ENCODE measurements around the gene FPGS. TPM values are rescaled to one million over a fixed set of nuclear protein-coding genes. Genes with fewer than 3 reads are reported as not detected.
A peak's percentile ranks its signal among the peaks of the same experiment; 100 is the strongest.

Gene FPGS
- total RNA-seq, 2 experiments from 2014 or later, result 71.9 to 80.4 TPM

- ChIA-PET CTCF (interaction anchor here (0.5 to 1.1 kb wide), 3 partner anchors 23 to 82 kb away, joined by 3 to 4 read pairs (median 3); partner anchors contain the start of gene TOR2A), POLR2A (no interaction called here)
- DNase-seq (no peak), ATAC-seq (no peak)
- Mint-ChIP-seq H3K9me3 (ENCODE audit: low read depth) (no peaks in the 10 kb centered on the region), H3K4me1 (peaks cover 29% of the 10 kb centered on the region), H3K36me3 (ENCODE audit: low read depth) (peaks cover 22% of the 10 kb centered on the region), H3K4me3 (no peak overlapping the region), H3K27ac (no peak overlapping the region), H3K27me3 (no peaks in the 10 kb centered on the region)
- intact Hi-C loops (cut with DNase I, micrococcal nuclease), result no loop called here
These were observed 40.5 kb upstream of the FPGS start for GRCh38 chr9:127762111-127762676.

GRCh38 chr9:127763918-127764384 is 38.7 kb upstream of the FPGS start:
- POLR2A ChIA-PET, result interaction anchor here (1.1 kb wide), 1 partner anchor 77 kb away, joined by 3 read pairs; no protein-coding TSS in a partner anchor
- ATAC-seq (peak; percentile 57), DNase-seq (peak; percentile 69)
- intact Hi-C loops (cut with DNase I, micrococcal nuclease), result loop anchor here in 1 of 2 experiments (1.0 kb wide), 1 partner anchor 21 kb away; no protein-coding TSS in a partner anchor
- Mint-ChIP-seq H3K9me3 (ENCODE audit: low read depth) (no peaks in the 10 kb centered on the region), H3K4me3 (no peak overlapping the region), H3K27me3 (no peaks in the 10 kb centered on the region), H3K36me3 (ENCODE audit: low read depth) (peaks cover 26% of the 10 kb centered on the region), H3K4me1 (peaks cover 42% of the 10 kb centered on the region), H3K27ac (no peak overlapping the region)
- CTCF ChIA-PET, result interaction anchor here (0.6 to 1.3 kb wide), 11 partner anchors 9 to 159 kb away, joined by 3 to 6 read pairs (median 4); partner anchors contain the start of genes CDK9 and TOR2A

GRCh38 chr9:127765418-127765817 is 37.3 kb upstream of the FPGS start:
- ATAC-seq (no peak), DNase-seq (no peak)
- Mint-ChIP-seq H3K9me3 (ENCODE audit: low read depth) (no peaks in the 10 kb centered on the region), H3K4me1 (peaks cover 55% of the 10 kb centered on the region), H3K36me3 (ENCODE audit: low read depth) (peaks cover 29% of the 10 kb centered on the region), H3K27ac (no peak overlapping the region), H3K4me3 (no peak overlapping the region), H3K27me3 (no peaks in the 10 kb centered on the region)
- ChIA-PET CTCF (interaction anchor here (0.6 to 1.4 kb wide), 5 partner anchors 9 to 104 kb away, joined by 3 to 5 read pairs (median 3); no protein-coding TSS in a partner anchor), POLR2A (no interaction called here)
- intact Hi-C loops (cut with DNase I, micrococcal nuclease), result no loop called here

GRCh38 chr9:127767410-127767809 is 35.3 kb upstream of the FPGS start:
- POLR2A ChIA-PET, result interaction anchor here (1.1 kb wide), 1 partner anchor 12 kb away, joined by 4 read pairs; no protein-coding TSS in a partner anchor
- CTCF ChIA-PET, result interaction anchor here (0.6 to 1.8 kb wide), 7 partner anchors 9 to 1844 kb away, joined by 3 to 8 read pairs (median 3); partner anchors contain the start of genes SH2D3C and TOR2A
- intact Hi-C loops (cut with DNase I, micrococcal nuclease), result no loop called here
- Mint-ChIP-seq H3K27me3 (no peaks in the 10 kb centered on the region), H3K4me3 (no peak overlapping the region), H3K9me3 (ENCODE audit: low read depth) (no peaks in the 10 kb centered on the region), H3K27ac (peak overlapping the region; percentile 74), H3K4me1 (peaks cover 71% of the 10 kb centered on the region), H3K36me3 (ENCODE audit: low read depth) (peaks cover 32% of the 10 kb centered on the region)
- ATAC-seq (no peak), DNase-seq (no peak)

GRCh38 chr9:127767909-127768331 is 34.8 kb upstream of the FPGS start:
- Mint-ChIP-seq H3K4me1 (peaks cover 71% of the 10 kb centered on the region), H3K27ac (peak overlapping the region; percentile 74), H3K36me3 (ENCODE audit: low read depth) (peaks cover 28% of the 10 kb centered on the region)

GRCh38 chr9:127768698-127769097 is 34.0 kb upstream of the FPGS start:
- Mint-ChIP-seq H3K27me3 (no peaks in the 10 kb centered on the region), H3K4me3 (no peak overlapping the region), H3K36me3 (ENCODE audit: low read depth) (peaks cover 31% of the 10 kb centered on the region), H3K4me1 (peaks cover 67% of the 10 kb centered on the region), H3K27ac (peak overlapping the region; percentile 32), H3K9me3 (ENCODE audit: low read depth) (no peaks in the 10 kb centered on the region)
- intact Hi-C loops (cut with DNase I, micrococcal nuclease), result no loop called here
- ChIA-PET POLR2A (no interaction called here), CTCF (interaction anchor here (1.9 kb wide), 1 partner anchor 101 kb away, joined by 6 read pairs; no protein-coding TSS in a partner anchor)
- no peak for DNase-seq
- ATAC-seq, result no peak

More at GRCh38 chr9:127767909-127768331, 34.8 kb upstream of the FPGS start:
- no peaks in the 10 kb centered on the region for H3K9me3 Mint-ChIP-seq (ENCODE audit: low read depth)
- ChIA-PET CTCF (interaction anchor here (0.8 to 1.8 kb wide), 4 partner anchors 11 to 102 kb away, joined by 3 to 8 read pairs (median 3); partner anchors contain the start of genes SH2D3C and TOR2A), POLR2A (no interaction called here)
- ATAC-seq (no peak), DNase-seq (no peak)
- intact Hi-C loops (cut with DNase I, micrococcal nuclease), result no loop called here
- no peak overlapping the region for H3K4me3 Mint-ChIP-seq
- no peaks in the 10 kb centered on the region for H3K27me3 Mint-ChIP-seq

GRCh38 chr9:127769101-127769500 is 33.6 kb upstream of the FPGS start:
- ChIA-PET CTCF (interaction anchor here (0.8 to 1.9 kb wide), 4 partner anchors 11 to 142 kb away, joined by 3 to 6 read pairs (median 4); partner anchors contain the start of gene TOR2A), POLR2A (no interaction called here)
- intact Hi-C loops (cut with DNase I, micrococcal nuclease), result no loop called here
- H3K27ac Mint-ChIP-seq, result peak overlapping the region; percentile 32
- no peaks in the 10 kb centered on the region for H3K9me3 Mint-ChIP-seq (ENCODE audit: low read depth)
- no peaks in the 10 kb centered on the region for H3K27me3 Mint-ChIP-seq
- H3K4me1 Mint-ChIP-seq, result peaks cover 63% of the 10 kb centered on the region
- no peak overlapping the region for H3K4me3 Mint-ChIP-seq
- H3K36me3 Mint-ChIP-seq (ENCODE audit: low read depth), result peaks cover 35% of the 10 kb centered on the region
- DNase-seq (no peak), ATAC-seq (no peak)

GRCh38 chr9:127769929-127770582 is 32.6 kb upstream of the FPGS start:
- Mint-ChIP-seq H3K36me3 (ENCODE audit: low read depth) (peaks cover 38% of the 10 kb centered on the region), H3K27ac (peak overlapping the region; percentile 80), H3K4me3 (peak overlapping the region; percentile 80), H3K27me3 (no peaks in the 10 kb centered on the region), H3K9me3 (ENCODE audit: low read depth) (no peaks in the 10 kb centered on the region), H3K4me1 (peaks cover 62% of the 10 kb centered on the region)
- ATAC-seq, result no peak
- intact Hi-C loops (cut with DNase I, micrococcal nuclease), result loop anchor here (5.0 to 10.0 kb wide), 2 partner anchors 545 to 908 kb away; partner anchors contain the start of gene ZBTB34 (in 1 of the 2)
- ChIA-PET POLR2A (no interaction called here), CTCF (interaction anchor here (0.6 to 2.9 kb wide), 7 partner anchors 10 to 235 kb away, joined by 3 to 16 read pairs (median 4); partner anchors contain the start of gene TOR2A)
- DNase-seq, result no peak

GRCh38 chr9:127770583-127770904 is 32.1 kb upstream of the FPGS start:
- peaks cover 36% of the 10 kb centered on the region for H3K36me3 Mint-ChIP-seq (ENCODE audit: low read depth)
- ChIA-PET CTCF (interaction anchor here (0.8 to 2.9 kb wide), 6 partner anchors 10 to 145 kb away, joined by 3 to 16 read pairs (median 4); partner anchors contain the start of genes CDK9 and TOR2A), POLR2A (interaction anchor here (0.6 to 1.4 kb wide), 5 partner anchors 15 to 311 kb away, joined by 3 to 15 read pairs (median 5); partner anchors contain the start of genes CDK9, FPGS and TOR2A)

GRCh38 chr9:127770905-127771569 is 31.6 kb upstream of the FPGS start:
- Mint-ChIP-seq H3K4me1 (peaks cover 59% of the 10 kb centered on the region), H3K27me3 (no peaks in the 10 kb centered on the region), H3K9me3 (ENCODE audit: low read depth) (no peaks in the 10 kb centered on the region), H3K36me3 (ENCODE audit: low read depth) (peaks cover 33% of the 10 kb centered on the region), H3K4me3 (peak overlapping the region; percentile 80), H3K27ac (peak overlapping the region; percentile 80)
- ChIA-PET POLR2A (interaction anchor here (0.6 to 1.4 kb wide), 7 partner anchors 14 to 321 kb away, joined by 3 to 15 read pairs (median 5); partner anchors contain the start of genes CDK9, FPGS, LRSAM1 and RPL12), CTCF (interaction anchor here (0.6 to 2.9 kb wide), 8 partner anchors 9 to 145 kb away, joined by 3 to 16 read pairs (median 3); partner anchors contain the start of genes CDK9 and TOR2A)
- ATAC-seq, result peak; percentile 95
- intact Hi-C loops (cut with DNase I, micrococcal nuclease), result loop anchor here (1.0 to 10.0 kb wide), 13 partner anchors 12 to 909 kb away; partner anchors contain the start of genes FPGS (in 2 of the 2), BBLN (in 1 of the 2), NAIF1 (in 1 of the 2) and PTRH1 (in 1 of the 2)
- peak; percentile 99 for DNase-seq

More at GRCh38 chr9:127770583-127770904, 32.1 kb upstream of the FPGS start:
- Mint-ChIP-seq H3K9me3 (ENCODE audit: low read depth) (no peaks in the 10 kb centered on the region), H3K4me3 (peak overlapping the region; percentile 80), H3K4me1 (peaks cover 61% of the 10 kb centered on the region), H3K27me3 (no peaks in the 10 kb centered on the region), H3K27ac (peak overlapping the region; percentile 80)
- no peak for ATAC-seq
- intact Hi-C loops (cut with DNase I, micrococcal nuclease), result loop anchor here (5.0 to 10.0 kb wide), 2 partner anchors 546 to 908 kb away; partner anchors contain the start of gene ZBTB34 (in 1 of the 2)
- no peak for DNase-seq
